Activated CD8-positive, alpha-beta memory T cell treated with anti-CD3 and anti-CD28 coated beads, Interleukin-2, amount 50 U/mL, for 24 hours (primary cell): ENCODE data around the gene NRL.

Source experiments
- DNase-seq: peaks from one replicate; pipeline ENCODE4 v3.0.0-alpha.2; 2020; ENCODE audit errors: extremely low read depth

The NRL gene

DNA sequence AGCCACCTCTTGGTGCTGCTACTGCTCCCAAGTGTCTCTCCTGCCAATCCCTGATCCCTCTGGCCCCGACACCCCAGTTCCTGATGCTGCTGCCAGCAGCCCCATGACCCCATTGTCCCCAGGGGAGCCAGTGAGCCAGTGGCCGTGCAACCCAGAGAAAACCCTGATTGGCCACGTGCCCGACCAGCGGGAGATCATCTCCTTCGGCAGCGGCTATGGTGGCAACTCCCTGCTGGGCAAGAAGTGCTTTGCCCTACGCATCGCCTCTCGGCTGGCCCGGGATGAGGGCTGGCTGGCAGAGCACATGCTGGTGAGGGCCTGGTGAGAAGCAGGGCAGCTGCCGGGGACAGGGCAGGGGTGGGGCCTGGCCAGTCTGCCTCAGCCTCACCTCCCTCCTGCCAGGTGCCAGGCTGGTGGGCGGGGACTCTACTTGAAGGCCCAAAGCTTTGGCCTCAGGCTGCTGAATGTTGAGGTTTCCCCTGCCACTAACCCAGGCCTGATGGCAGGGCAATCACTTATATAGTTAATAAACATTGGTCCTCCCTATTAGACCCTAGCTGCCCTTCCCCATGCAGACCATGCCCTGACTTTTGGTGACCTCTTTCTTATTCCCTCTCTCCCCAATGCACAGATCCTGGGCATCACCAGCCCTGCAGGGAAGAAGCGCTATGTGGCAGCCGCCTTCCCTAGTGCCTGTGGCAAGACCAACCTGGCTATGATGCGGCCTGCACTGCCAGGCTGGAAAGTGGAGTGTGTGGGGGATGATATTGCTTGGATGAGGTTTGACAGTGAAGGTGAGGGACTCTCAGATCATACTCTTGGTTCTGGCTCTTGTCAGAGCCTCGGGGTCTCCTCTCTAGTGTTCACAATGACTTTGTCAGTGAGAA lies 15.6 kb downstream of the NRL start:
- DNase-seq, result no peak

DNA sequence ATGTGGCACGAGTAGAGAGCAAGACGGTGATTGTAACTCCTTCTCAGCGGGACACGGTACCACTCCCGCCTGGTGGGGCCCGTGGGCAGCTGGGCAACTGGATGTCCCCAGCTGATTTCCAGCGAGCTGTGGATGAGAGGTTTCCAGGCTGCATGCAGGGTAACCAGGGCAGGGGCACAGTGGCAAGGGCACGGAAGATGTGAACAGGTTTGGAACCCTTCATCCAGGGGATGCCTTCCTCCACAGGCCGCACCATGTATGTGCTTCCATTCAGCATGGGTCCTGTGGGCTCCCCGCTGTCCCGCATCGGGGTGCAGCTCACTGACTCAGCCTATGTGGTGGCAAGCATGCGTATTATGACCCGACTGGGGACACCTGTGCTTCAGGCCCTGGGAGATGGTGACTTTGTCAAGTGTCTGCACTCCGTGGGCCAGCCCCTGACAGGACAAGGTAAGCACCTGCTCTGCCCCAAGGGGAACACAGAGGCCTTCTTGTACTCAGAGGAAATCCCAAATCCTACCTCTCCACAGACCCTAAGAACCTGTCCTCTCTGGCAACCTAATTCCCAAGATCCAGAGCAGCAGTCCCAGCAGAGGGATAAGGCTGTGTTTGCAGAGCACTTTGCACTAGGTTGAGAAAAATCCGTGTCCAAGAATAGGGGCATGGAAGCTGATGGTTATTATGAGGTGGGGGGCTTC lies 16.4 kb downstream of the NRL start:
- DNase-seq, result no peak

DNA sequence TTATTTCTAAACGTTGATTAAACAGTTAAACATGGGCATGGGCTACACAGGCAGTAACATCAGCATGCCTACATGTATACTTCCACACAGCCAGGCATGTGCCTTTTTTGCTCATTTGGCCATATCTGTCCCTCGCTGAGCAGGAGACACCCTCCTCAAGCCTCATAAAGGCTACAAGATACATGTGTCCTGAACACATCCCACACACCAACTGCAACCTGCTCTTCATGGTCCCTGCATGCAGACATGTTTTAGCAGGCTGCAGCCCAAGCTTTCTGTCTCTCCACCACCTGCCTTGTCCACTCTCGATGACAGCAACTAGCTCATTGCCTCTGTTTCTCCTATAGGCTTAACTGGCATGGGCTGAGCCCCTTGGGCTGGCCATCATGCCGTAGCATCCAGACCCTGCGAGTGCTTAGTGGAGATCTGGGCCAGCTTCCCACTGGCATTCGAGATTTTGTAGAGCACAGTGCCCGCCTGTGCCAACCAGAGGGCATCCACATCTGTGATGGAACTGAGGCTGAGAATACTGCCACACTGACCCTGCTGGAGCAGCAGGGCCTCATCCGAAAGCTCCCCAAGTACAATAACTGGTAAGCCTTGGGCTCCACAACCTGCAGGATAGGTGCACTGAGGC lies 18.1 kb downstream of the NRL start:
- DNase-seq, result no peak

DNA sequence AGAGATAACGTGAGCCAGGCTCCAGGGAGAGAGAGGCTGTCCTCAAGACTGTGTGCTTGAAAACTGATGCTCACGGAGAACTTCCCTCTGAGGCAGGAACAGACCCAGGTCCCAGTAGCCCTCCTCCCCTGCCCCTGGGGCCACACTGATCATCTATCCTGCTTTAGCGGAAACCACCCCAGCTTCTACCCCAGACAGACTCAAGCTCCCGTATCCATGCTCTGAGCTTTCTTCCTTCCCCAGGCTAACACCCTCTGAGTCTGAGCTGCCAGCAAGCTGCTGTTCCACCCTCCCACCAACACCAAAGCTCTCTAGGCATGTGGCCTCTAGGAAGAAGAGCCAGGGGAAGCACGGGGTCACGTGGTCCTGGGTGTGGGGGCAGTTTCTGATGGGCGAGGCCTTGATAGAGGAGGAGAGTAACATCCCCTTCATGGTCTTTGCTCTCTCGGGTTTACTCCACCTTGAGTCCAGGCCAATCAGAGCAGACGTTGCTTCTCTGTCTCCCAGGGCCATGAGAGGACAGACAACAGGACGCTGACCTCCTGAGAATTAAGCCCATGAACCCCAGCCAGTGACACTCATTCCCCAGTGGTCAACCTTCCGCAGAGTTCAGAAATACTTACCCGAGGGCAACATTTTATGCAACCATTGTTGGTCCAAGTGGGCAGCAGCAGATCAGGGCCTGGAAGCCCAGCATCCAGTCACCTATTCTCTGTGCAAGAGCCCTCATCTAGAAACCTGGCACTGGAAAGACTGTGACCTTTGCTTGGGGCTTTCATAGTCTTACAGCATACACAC lies 19.3 kb downstream of the NRL start:
- no peak for DNase-seq

DNA sequence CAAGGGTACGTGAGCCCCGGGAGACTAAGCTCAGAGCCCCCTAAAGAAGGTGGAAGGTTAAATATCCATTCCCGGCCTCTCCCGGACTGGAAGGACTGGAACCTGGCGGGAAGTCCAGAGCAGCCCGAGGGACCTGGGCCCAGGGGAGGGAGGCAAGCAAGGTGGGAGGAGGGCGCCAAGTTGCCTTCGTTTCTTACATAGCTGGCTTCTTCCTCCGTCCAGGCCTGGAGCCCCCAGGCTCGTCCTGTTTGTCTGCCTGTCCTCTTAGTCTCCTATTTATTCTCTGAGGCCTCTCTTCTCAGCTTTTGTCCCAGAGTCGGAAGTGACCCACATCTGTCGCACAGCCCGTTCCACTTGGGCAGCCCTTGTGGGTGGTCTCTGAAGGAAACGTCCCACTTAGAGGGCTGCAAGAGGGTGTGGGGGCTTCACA lies 19.9 kb downstream of the NRL start:
- no peak for DNase-seq

DNA sequence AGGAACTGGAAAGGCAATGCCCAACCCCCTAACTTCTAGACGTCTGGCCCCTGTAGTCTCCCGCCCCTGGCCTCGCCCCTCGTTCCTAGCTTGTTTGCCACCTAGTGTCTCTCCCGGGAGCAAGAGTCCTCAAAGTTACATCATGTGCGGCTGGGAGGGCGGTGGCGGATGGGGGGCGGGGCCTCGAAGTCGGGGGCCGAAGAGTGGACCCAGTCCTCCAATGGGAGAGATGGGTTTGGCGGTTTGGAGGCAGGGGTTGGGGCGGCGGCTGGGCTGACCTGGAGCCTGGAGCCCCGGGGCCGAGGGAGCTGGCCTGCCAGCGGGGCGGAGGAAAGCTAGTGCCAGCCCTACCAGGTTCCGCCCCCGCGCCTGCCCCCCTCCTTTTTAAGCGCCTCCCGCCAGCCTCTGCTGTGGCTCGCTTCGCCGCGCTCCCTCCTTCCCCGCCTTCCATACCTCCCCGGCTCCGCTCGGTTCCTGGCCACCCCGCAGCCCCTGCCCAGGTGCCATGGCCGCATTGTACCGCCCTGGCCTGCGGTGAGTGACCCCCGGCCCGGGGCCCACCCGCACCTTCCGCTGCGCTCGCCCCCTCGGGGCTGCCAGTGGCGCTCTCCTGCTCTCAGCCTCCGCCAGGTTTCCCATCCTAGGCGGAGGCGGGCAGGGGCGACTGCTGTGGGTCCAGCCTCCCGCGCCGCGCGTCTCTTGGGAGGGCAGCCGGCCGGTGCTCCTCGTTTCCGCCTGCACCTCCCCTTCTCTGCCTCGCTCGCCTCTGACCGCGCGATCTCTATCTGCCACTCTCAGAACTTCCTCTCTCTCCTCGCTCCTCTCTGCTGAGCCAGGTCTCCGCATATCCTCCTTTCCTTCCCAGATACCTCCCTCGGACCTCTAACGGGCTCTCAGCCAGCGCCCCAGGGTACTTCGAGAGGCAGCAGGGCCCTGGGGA lies 20.6 kb downstream of the NRL start, which contains the start of gene PCK2:
PCK2 (plus strand) TSS at position 411 of the 940 bp plus-strand sequence; CDS start at position 506, 95 bp downstream.
- DNase-seq, result peak; percentile 56

DNA sequence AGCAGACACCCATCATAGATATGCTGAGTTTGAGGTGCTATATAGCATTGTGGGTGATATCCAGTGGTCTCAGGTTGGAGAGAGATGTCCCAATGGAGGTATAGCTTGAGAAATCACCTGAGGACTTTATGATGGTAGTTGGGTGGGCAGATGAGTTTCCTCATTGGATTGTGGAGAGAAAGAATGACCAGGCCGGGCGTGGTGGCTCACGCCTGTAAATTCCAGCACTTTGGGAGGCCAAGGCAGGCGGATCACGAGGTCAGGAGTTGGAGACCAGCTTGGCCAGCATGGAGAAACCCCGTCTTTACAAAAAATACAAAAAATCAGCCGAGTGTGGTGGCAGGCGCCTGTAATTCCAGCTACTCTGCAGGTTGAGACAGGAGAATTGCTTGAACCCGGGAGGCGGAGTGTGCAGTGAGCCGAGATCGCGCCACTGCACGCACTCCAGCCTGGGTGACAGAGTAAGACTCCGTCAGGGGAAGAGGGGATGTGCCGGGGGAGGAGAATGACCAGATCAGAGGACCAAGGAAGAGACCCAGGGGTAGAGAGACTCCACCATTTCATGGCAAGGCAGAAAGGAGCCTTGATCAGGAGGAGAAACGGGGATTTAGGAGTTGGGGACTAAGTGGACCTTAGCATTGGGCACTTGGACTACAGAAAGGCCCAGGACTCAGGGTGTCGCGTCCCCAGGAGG lies 21.4 kb downstream of the NRL start:
- no peak for DNase-seq

DNA sequence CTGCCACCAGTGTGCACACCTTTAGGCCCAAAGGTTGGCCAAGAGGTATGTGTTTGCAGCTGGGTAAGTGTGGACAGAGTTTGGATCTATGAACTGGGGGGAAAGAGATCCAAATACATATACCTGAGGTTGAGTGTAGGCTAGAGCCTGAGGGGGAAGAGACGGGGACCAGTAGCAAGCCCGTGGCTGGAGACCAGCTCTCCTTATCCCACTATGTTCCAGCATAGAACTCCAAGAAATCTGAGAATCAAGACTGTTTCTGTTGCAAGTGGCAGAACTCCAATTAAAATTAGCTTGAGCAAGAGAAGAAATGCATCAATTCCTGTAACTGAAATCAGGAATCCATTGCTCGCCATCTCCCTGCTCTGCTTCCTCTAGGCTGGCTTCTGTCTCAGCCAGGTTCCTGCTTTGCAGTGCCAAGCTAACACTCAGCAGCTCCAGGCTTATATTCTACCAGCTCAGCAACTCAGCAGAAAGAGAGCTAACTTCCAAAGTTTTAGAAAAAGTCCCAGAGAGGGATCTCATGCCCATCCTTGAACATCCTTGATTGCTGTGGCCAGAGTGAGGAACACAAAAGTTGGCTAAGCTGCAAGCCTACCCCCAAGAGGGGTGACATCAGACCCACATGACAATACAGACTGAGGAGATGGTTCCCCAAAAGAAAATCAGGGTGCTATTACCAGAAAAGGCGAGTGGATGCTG lies 22.1 kb downstream of the NRL start:
- no peak for DNase-seq

DNA sequence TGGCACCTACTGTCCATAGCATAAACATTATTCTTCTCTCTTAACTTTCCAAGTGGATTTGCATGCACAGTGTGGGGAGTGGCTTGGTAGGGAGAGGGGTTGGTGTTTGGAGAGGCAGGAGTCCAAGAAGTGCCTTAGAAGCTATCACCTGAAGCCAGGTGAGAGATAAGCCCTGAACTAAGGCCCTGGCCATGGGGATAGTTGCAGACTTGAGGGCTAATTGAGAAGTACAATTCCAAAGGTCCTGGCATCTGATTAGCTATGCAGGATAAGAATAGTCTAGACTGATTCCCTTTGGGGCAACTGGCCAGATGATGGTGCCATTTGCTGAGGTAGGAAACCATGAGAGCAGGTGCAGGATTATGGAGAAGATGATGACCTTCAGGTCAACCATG lies 22.6 kb downstream of the NRL start:
- no peak for DNase-seq

DNA sequence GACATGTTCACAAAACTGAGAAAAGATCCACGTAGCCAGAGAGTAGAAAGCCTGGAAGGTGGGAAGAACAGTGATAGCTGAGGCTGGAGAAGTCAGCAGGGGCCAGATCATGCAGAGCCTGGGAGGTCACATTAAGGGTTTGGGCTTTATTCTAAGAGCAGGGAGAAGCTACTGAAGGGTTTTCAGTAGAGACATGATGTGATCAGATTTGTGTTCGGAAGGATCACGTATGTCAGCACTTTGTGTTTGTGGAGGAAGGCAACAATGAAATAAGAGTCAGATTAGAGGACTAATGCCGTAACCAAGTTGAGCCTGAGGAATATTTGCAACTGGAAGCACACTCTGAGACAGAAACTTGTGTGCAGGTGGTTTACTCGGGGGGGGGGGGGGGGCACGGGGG lies 24.9 kb downstream of the NRL start:
- no peak for DNase-seq

DNA sequence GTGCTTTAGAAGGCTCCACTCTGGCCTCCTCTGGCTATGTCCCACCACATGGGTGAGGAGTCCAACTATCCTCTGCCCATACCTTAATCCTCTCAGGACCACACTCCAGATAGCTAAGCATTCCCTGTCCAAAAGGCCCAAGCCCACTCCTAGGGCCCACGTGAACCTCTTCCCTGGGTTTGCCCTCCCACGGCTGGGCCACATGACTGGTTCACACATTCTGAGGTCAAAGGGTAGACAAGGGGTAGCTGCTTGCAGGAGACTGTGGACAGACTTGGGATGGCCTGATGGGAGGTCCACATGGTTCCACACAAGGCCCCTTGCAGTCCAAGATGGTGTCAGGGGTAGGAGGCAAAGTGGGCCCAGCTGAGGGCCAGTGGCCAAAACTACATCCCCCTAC lies 26.7 kb downstream of the NRL start:
- no peak for DNase-seq

DNA sequence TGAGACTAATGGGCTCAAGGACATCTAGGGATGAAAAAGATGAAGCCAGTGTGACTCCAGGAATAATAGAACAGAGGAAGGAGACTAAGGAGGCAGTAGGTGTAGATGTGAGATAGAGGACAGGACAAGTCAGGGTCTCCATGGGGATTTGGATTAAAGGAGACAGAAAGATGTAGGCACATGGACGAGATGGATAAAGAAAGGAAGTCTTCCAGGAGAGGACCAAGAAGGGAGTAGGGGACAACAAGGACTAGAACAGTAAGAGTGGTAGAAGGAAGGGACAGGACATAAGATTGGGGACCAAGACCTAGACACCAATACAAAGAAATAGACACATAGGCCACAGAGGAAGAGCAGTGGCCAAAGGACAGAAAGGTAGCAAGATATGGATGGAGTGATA lies 27.7 kb downstream of the NRL start:
- no peak for DNase-seq

DNA sequence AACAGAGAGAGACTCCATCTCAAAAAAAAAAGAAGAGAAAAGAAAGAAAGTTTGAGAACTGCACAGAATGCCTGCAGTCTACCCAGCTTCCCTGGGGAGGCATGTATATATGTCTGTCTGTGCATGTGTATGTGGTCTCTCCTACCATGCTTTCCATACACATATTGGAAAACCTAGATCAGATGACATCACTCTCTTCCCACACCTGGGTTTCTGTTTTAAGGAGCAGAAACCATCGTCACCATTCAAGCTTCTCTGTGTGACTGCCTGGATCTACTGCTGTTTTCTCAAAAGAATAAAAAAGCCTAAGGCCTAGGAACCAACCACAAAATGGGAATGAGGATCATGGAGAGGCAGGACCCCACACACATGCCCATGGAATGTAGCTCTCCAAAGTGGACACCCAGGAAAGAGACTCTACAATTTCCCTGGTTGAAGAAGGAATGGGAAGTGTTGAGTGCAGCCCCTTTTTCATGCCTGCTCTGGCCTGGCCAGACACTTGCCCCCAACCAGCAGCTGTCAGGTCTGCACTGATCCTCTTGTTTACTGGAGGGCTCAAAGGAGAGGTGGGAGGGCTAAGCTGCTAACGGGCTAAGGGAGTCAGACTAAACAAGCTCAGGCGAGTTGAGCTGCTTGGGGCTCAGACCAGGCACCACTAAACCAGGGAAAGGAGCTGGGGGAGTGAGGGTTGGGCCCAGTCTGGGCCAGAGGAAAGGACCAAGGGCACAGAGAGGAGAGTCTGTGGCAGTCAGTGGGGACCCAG lies 28.4 kb downstream of the NRL start:
- DNase-seq, result no peak

DNA sequence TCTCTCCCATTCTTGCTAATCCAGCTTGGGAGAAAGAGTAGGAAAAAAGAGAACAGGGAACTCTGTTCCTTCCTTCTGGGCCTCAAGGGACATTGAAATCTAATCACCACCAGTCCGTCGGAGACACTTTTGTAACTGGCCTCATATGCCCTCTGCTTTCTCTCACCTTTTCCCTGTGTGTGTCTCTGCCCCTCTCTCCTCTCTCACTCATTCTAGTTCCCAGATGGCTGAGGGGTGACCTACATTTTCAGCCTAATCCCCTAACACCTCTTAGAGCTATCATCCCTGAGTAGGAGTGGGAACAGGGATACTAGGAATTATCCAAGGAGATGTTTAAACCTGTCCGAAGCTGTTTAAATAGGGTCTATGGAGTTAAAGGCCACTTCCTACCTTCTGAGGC lies 29.5 kb downstream of the NRL start:
- DNase-seq, result no peak

DNA sequence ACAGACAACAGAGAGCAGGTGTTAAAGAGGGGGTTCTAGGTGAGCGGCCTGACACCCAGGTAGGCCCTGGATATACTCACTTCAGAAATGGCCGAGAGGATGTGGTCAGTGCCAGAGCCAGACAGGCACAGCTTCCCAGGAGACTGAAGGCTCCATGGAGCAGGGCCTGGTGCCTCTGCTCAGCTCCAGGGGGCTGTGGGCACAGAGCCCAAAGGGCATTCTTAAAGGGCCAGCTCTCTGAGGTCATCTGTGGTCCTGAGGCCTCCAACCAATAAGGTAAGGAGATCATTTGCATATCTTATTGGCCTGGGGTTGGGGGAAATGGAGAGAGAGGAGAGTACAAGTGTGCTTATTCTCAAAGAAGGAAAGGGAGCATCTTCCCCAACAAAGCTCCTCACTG lies 30.3 kb downstream of the NRL start:
- DNase-seq, result no peak

DNA sequence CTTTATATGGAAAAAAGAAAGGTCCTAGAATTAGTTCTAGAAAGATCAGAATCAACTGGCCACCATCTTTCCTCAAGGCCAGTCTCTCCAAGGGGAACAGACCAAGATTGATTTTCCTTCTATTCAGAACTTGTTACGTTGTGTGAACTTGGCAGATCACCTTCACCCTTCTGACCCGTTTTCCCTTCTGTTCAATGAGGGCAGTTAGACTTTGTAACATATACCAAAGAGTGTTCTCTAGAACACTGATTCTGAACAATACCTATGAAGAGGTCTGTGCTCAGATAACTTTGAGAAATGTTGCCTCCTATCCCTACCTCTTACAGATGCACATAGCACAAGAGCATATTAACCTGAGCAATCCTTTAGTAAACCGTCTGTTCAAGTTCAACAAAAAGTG lies 31.3 kb downstream of the NRL start:
- no peak for DNase-seq

DNA sequence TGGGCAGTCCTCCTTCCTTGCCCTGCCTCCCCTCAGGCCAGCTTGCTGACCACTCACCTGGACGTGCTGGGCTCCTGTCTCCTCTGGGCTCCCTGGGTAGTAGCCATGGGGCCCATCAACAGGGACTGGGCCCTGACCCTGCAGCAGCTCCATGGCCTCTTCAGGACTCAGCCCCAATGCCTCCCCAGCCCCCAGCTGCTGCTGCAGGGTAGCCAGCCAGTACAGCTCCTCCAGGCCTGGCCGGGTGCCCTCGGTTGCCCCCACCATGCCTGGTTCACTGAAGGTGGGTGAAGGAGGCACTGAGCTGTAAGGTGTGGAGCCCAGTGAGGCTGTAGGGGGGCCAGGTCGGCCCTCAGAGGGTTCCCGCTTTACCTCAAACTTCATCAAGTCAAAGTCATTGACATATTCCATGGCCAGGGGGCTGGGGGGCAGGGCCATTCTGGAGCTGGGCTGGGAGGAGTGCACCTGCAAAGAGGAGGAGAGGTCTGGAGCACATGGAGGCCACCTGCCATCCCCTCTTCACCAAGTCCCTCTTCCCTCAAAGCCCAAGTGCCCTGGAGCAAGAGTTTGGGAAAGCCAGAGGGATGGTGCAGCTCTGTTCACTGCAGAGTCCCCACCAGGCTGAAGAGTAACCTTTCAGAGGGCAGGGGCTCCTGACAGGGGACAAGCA lies 32.2 kb downstream of the NRL start:
- DNase-seq, result no peak

DNA sequence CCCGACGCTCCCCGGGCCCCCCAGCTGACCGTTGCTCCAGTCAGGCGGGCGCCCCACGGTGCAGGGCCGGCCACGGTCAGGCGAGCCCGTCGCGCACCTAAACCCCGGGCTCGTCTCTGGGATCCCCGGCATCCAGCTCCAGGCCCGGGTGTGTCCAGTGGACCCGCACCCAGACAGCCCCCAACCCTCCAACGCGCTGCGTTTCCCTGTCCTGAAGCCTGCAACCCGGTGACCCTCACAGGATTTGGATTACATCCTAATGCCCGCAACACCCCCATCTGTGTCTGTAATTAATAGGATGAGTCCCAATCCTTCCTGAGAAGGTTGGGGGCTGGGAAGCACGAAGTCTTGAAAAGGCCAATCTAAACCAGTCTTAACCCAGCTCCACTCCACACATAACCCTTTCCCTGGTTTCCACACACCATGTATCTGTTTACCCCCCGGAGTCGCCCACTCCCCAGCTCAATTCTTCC lies 33.0 kb downstream of the NRL start:
- DNase-seq, result no peak
